ENCODE measurements around the gene AMIGO1. TPM values are rescaled to one million over a fixed set of nuclear protein-coding genes. Genes with fewer than 3 reads are reported as not detected.

Gene AMIGO1
- total RNA-seq, 1 donor from 2014 or later = 8.0 TPM

- H3K9me3 Mint-ChIP-seq (ENCODE audit: unreplicated experiment) = peaks cover 2% of the 10 kb centered on the region
- no peaks in the 10 kb centered on the region for H3K4me1 Mint-ChIP-seq (ENCODE audit: low read depth, unreplicated experiment)
- no peak for DNase-seq
- no peak overlapping the region for H3K27ac Mint-ChIP-seq (ENCODE audit: unreplicated experiment)
- H3K4me3 Mint-ChIP-seq (ENCODE audit: unreplicated experiment) = no peak overlapping the region
- peaks cover 15% of the 10 kb centered on the region for H3K36me3 Mint-ChIP-seq (ENCODE audit: unreplicated experiment)
- H3K27me3 Mint-ChIP-seq (ENCODE audit: unreplicated experiment) = no peaks in the 10 kb centered on the region
- TF ChIP-seq CTCF (IDR thresholded peaks at IDR 0.05; ENCODE audit: partially characterized antibody, unreplicated experiment) = no peak
Measured at GRCh38 chr1:109457819-109458218, 51.7 kb downstream of the AMIGO1 start.

GRCh38 chr1:109454497-109455133 lies 54.9 kb downstream of the AMIGO1 start:
- Mint-ChIP-seq H3K9me3 (ENCODE audit: unreplicated experiment) (peaks cover 2% of the 10 kb centered on the region), H3K4me3 (ENCODE audit: unreplicated experiment) (no peak overlapping the region), H3K36me3 (ENCODE audit: unreplicated experiment) (peaks cover 20% of the 10 kb centered on the region), H3K4me1 (ENCODE audit: low read depth, unreplicated experiment) (no peaks in the 10 kb centered on the region), H3K27me3 (ENCODE audit: unreplicated experiment) (no peaks in the 10 kb centered on the region), H3K27ac (ENCODE audit: unreplicated experiment) (no peak overlapping the region)
- DNase-seq = no peak
- TF ChIP-seq CTCF (IDR thresholded peaks at IDR 0.05; ENCODE audit: partially characterized antibody, unreplicated experiment) = no peak

Other genes with a start within 250 kb of the AMIGO1 start
- 13.9 TPM for gene PSRC1, start 226.6 kb downstream of the AMIGO1 start, total RNA-seq (ENCODE audit: unreplicated experiment)
- 0.64 TPM for gene MYBPHL, start 202.7 kb downstream of the AMIGO1 start, total RNA-seq (ENCODE audit: unreplicated experiment)
- gene SORT1, start 111.8 kb downstream of the AMIGO1 start, total RNA-seq (ENCODE audit: unreplicated experiment) = 53.2 TPM
- 54.0 TPM for gene PSMA5, start 83.3 kb downstream of the AMIGO1 start, total RNA-seq (ENCODE audit: unreplicated experiment)
- 0.42 TPM for gene SYPL2, start 43.2 kb downstream of the AMIGO1 start, total RNA-seq (ENCODE audit: unreplicated experiment)
- 54.9 TPM for gene ATXN7L2, start 25.8 kb downstream of the AMIGO1 start, total RNA-seq (ENCODE audit: unreplicated experiment)
- 23.9 TPM for gene CYB561D1, start 15.6 kb downstream of the AMIGO1 start, total RNA-seq (ENCODE audit: unreplicated experiment)
- 0.76 TPM for gene GPR61, start 30.1 kb upstream of the AMIGO1 start, total RNA-seq (ENCODE audit: unreplicated experiment)
- gene GNAI3, start 38.9 kb upstream of the AMIGO1 start, total RNA-seq (ENCODE audit: unreplicated experiment) = 13.8 TPM
- not detected for gene GNAT2, start 109.9 kb upstream of the AMIGO1 start, total RNA-seq (ENCODE audit: unreplicated experiment)
- 49.3 TPM for gene AMPD2, start 110.1 kb upstream of the AMIGO1 start, total RNA-seq (ENCODE audit: unreplicated experiment)
- gene GSTM4, start 146.4 kb upstream of the AMIGO1 start, total RNA-seq (ENCODE audit: unreplicated experiment) = 12.3 TPM
- 33.6 TPM for gene GSTM2, start 158.3 kb upstream of the AMIGO1 start, total RNA-seq (ENCODE audit: unreplicated experiment)
- not detected for gene GSTM1, start 178.1 kb upstream of the AMIGO1 start, total RNA-seq (ENCODE audit: unreplicated experiment)
- gene GSTM5, start 202.5 kb upstream of the AMIGO1 start, total RNA-seq (ENCODE audit: unreplicated experiment) = 0.20 TPM
- gene GSTM3, start 231.3 kb upstream of the AMIGO1 start, total RNA-seq (ENCODE audit: unreplicated experiment) = 8.3 TPM